Fibroblast of skin of scalp (primary cell): Measurements from ENCODE around the gene PLA2G12A. TPM values are rescaled to one million over a fixed set of nuclear protein-coding genes. Genes with fewer than 3 reads are reported as not detected.
A peak's percentile ranks its signal among the peaks of the same experiment; 100 is the strongest.

Experiments used
- DNase-seq: peaks from one replicate; pipeline ENCODE4 v3.0.0-alpha.2; 2013
- polyA plus RNA-seq, 2 experiments: library from polyadenylated mRNA; unstranded; fragments of 120-200 nt; gene quantifications; one replicate each; pipeline ENCODE4 v1.2.1, GENCODE V29; 2013; ENCODE audit not compliant: insufficient read length in 2 of 2

The PLA2G12A gene
- 25.3 TPM for polyA plus RNA-seq (2013, experiment 1 of 2; ENCODE audit: insufficient read length)
- polyA plus RNA-seq (2013, experiment 2 of 2; ENCODE audit: insufficient read length), result 27.6 TPM

DNA sequence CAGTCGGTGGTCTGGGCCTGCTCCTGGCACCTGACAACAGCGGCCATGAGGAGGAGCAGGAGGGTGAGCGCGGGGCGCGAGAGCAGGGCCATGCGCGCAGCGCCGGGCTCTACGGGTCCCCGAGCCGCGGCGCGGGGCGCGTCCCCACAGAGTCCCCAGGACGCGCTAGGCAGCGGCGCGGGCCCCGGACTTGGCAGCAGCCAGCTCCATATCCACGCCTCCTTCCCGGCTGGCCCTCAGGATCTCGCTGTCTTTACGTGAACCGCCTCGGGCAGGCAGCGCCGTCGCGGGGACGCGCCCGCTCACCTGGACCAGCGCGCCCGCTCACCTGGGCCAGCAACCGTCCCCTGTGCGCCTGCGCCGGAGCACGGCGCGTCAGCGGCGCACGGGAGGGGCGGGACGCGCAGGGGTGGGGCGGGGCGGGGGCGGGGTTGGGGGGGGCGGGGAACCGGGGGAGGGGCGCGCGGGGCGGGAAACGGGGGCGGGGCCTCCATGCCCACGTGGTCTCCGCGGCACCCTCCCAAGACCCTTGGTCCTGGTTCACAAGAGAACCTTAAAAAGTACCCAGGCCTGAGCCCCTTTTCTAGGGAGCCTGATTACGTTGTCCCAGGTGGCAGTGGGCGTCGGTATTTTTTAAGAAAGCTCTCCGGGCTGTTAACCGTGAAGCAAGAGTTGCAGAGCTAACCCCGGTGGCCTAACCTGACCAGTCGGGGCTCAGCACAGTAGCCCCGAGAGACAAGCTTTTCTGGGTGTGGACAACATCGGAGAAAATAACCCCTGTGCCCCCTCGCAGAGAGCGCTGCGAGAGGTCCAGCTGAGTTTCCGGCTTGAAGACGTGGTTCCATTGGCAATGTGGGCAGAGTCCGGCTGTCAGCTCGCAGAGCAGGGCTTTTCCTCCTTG lies at the start of gene PLA2G12A:
Gene PLA2G12A (minus strand): TSS at position 353 of the 901 bp plus-strand sequence. CDS start 261 bp downstream, at position 92.
- peak; percentile 63 for DNase-seq

DNA sequence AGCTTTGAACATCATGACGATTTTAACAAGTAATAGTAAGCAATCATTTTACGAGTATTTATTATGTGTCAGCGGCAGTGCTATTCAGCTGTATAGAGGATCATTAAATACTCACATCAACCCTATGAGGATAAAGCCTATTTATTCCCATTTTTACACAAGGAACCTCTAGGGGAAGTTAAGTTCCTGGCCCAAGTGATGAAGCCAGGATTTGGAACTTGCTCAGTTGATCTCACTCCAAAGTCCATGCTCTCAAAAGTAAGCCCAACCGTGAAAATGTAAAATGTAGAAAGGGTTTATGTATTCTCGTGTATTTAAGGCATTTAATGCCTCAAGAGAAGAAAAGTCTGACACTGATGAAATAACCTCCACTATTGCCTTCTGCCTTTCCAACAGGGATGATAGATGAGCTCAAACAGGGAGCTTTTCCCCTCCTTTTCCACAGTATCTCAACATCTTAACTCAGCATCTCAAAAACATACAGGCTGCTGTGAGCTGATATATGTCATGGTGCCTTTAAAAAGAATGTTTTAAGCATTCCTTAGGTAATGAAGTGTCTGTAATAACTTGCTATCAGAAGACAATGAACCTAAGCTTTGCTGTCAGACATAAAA lies 35.0 kb upstream of the PLA2G12A start:
- DNase-seq, result no peak

DNA sequence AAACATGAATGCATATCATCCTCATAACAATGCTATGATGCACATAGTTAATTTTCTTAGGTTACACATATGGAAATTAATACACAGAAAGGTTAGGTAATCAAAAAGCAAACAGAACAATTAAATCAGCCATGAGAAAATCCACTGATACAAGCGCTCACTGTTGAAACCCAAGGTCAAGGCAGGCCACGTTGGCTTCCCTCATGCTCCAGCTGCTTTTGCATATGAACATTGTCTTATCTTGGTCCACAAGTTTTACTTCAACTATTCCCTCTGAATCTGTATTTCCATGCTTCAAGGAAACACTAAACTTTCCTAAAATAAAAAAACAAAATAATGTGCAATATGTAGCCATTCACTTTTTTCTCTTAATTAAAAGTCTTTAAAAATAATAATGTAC lies 34.5 kb upstream of the PLA2G12A start:
- DNase-seq, result no peak

DNA sequence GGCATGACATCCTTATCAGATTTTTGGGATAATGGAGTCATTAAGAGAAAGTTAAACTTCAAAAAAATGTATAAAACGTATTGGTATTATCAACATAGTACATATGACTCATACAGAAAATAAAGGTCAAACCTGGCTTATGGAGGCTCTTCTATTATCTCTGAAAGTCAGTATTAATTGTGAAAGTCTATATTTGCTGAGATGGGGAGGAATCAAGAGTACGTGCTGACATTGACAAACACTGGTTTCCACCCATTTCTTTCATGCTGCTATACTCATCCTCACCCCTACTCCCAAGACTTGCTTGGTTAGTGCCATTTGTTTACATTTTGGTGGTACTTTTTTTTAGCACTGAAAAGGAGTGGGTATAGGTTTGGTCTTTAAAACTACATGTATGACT lies 30.8 kb upstream of the PLA2G12A start:
- no peak for DNase-seq

DNA sequence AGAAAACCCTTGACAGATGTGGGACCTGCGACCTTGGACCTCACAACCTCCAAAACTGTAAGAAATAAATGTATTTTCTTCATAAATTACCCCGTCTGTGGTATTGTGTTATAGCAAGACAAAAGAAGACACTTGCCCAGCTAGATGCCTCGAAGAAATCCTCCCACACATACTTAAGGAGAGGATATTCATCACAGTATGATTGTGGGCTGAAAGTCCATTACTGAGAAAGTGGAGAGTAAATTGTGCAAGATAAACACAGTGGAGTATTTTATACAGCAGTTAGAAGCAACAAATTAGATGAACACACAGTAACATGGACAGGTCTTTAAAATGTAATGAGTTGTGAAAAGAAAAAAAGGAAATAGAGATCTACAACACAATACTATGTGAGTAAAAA lies 25.8 kb upstream of the PLA2G12A start:
- DNase-seq, result no peak

DNA sequence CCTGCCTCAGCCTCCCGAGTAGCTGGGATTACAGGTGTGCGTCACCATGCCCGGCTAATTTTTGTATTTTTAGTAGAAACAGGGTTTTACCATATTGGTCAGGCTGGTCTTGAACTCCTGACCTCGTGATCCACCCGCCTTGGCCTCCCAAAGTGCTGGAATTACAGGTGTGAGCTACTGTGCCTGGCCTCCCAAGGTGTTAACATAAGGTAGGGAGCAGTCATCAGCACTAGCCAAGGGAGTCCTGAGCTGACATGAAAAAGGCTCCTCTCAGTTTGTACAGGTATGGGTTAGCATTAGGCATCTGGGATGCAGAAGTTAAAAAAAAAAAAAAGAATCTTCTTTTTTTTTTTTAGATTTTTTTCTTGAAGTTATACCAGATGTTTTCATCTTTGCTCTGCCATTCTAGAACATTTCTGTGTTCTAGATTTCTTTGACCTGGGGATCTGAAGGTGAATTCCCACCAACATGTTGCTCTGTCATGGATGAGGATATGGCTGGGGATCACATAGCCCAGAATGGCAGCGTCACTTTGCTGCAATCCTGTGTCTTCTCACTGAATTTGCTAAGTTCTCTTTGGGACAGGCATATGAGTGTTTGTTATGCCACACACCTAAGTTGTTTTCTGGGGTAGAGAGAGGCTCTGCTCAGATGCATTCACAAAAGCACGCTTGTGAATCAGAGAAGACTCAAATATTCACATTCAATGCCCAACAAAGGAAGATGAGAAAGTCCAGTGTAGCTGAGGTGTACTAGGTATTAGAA lies 24.4 kb upstream of the PLA2G12A start:
- no peak for DNase-seq

DNA sequence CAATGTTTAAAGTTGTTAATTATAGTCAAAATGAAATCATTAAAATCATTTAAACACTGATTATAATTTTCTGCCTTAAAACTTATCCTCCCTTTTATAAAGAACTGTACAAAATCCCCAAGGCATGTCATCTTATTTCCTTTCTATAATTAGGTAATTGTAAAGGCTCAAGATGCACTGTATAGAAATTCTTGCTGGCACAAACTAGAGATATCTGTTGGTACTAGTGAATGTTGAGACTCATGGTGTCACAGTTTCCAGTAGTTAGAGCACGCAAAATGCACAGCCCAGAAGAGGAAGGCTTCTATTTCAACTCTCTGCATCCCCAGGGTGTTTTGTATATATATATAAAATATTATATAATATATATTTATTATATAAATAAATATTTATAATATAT lies 22.7 kb upstream of the PLA2G12A start:
- DNase-seq, result no peak

DNA sequence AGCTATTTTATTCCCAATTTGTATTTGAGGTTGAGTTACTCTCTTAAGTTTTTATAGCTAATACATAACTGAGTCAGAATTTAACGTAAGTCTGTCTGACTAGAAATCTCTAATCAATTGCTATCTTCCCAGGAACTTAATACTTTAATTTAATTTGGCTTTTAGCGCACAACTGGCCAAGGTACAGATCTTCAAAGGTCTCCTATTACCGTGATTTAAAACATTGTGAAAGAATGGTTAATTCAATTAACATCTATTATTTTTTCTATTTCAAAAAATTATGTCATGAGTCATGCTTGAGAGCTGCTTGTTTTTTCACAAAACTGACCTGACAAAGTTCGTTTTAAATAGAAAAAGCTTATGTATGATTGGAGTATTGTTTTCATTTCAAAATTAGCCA lies 22.0 kb upstream of the PLA2G12A start:
- no peak for DNase-seq

DNA sequence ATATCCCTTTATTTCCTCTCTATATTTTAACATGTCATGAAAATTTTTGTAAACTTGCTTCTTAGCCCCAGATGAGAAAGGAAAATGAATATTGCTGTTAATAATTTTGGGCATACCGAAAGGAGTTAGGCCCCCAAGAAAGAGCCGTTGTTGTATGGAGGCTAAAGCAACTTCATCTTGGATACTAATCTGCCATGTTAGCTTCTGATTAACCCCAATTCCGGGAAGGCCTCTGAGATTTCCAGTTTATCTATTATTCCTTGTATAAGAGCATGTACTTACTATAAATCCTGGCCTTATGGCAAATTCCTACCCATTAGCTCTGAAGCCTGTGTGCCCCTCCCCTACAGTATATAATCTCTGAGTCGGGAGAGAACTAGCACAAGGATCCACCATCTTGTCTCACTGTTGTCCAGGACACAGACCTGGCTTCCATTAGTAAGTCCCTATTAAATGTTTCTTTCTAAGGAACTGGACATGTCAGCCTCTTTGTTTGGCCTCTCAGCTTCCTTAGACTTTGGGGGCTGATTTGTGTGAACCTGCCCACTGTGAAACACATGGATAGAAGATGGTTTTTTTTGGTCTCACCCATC lies 20.9 kb upstream of the PLA2G12A start:
- no peak for DNase-seq

DNA sequence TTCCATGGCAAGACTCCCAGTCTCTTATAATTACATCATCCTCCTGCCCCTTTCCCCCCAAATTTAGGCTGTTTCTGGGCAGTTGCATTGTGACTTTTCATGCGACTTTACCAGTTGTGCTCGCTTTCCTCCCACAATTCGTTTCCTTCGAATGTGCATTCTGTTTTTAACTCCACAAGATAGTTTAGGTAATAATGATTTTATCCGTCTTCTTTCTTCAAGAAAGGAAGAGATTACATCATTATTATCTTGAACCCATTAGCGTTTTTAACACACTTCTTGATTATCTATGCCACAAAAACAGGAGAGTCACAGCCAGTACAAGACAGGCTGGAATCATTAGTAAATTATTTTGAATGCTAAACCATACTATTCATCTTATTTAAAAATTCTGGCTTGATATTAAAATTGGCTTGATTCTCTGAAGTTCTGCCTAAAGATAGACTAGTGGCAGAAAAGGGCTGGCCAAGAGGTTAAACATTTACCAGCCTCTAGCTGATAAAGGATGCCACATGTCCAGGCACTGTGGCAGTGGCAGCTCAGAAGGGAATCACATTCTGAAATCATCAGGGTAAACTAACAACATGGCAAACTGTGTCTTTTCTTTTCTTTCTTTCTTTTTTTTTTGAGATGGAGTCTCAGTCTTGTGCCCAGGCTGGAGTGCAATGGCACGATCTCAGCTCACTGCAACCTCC lies 19.7 kb upstream of the PLA2G12A start:
- no peak for DNase-seq

DNA sequence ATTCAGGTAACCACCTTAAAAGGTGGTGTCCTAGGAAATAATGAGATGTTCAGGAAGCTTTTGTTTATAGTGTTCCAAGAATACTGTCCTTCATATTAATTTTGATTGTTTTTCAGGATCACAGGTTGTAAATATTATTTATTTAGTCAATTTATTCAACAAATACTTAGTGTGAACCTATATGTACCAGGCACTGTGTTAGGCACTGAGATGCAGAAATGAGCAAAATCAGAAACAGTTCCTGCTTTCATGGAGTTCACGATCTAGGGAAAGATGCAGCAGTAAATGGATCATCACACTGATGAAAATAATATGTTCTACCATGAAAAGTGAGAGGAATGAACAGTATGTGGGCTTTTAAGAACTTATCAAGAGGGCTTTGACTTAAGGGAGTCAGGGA lies 18.2 kb upstream of the PLA2G12A start:
- no peak for DNase-seq

DNA sequence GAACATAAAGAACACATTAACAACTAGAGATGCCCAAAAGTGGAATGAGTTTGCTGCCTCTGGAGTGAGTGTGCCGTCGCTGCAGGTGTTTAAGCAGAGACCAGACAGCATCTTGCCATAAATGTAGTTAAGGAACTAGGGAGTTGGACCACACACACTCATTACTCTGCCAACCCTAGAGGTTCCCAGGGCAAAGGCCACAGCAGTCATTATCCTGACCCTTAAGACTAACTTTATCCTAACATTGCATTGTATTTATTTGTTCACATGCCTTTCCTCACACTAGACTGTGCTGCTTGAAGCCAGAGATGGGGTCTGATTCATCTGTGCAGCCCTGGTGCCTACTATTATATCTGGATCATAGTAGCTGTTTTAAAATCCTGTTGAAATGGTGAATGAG lies 16.9 kb upstream of the PLA2G12A start:
- no peak for DNase-seq

DNA sequence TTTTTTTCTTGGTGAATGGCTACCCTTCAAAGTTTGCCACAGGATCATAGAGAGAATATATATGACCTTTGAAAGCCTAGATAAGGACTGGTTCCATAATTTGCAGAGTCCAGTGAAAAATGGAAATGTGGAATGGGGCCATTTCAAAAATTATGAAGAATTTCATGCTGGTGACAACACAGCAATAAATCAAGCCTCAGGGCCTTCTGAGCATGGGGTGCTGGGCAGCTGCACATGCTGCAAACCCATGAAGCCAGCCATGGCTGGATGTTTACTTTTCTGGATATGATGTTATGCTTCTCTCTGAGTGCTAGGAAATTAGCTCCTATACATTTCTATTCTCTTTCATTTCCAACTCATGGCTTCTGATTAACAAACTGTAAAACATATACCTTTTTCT lies 16.0 kb upstream of the PLA2G12A start:
- DNase-seq, result no peak

DNA sequence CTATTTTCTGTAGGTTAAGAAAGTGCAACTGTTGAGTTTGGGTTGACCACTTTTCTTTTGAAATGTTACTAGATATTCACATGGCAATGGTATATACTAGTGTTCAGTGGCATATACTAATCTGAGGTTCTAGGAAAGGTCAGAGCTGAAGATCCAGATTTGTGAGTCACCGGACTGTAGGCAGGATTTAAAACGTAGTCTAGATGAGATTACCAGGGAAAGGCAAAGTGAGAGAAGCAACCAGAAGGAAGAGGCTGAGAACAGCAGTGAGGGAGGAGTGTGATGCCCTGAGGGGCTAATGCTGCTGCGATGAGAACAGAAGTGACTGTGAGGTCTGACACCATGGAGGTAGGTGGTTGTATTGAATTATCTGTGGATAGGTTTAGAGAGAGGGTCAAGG lies 9.7 kb upstream of the PLA2G12A start:
- DNase-seq, result no peak

DNA sequence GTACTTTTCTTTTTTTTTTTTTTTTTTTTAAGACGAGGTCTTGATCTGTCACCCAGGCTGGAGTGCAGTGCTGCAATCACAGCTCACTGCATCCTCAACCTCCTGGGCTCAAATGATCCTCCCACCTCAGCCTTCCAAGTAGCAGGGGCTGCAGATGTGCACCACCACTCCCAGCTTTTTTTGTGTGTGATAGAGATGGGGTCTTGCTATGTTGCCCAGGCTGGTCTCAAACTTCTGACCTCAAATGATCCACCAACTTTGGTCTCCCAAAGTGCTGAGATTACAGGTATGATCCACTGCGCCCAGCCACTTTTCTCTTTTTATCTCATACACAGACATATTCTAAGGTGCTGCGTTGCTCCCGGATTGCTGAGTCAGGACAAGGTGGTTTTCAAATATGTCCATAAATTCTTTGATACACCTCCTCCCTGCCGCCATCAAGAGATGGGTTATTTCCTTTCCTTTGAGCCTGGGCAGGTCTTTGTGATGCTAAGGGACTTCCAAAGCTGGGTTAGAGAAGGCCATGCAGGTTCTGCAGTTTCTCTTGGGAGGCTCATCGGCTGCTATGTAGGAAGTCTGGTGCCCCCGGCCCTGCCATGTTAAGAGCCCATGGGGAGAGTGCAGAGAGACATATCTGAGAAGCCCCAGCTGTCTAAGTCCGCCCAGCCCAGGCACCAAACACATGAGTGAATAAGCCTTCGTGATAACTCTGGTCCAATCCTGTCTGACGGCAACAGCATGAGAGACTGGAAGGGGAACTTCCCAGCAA lies 8.4 kb upstream of the PLA2G12A start:
- DNase-seq, result no peak

DNA sequence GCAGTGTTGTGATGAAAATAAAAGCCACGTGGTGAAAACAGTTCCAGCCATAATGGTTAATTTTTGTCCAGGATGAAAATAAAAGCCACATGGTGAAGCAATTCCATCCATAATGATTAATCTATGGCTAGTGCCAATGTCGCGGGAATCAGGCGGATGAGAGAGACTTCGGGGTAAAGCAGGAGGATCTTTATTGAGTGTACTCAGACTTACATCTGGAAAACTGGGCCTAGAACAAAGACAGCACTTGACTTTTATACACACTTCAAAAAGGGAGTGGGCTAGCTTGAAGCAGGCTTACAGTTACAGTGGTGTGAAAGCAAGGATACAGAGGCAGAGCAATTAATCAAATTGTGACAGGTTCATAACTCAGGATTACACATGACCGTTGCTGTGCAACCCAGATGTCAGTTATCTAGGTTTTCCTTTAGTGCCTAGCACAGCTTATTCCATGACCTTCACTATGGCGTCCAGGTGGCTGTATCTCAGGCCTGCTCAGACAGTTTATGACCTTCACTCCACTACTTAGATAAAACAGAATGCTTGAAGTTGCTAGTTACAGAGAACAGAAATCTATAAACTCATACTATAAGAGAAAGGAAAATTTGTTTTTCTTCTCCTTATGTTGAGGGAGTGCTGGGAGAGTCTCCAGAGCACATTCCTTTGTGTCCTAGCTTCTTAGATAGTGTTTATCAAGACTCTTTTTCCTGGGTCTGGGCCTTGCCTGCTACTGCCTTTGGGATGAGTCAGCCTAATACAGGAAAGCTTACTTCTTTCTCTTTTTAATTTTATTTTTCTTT lies 5.9 kb upstream of the PLA2G12A start:
- no peak for DNase-seq

DNA sequence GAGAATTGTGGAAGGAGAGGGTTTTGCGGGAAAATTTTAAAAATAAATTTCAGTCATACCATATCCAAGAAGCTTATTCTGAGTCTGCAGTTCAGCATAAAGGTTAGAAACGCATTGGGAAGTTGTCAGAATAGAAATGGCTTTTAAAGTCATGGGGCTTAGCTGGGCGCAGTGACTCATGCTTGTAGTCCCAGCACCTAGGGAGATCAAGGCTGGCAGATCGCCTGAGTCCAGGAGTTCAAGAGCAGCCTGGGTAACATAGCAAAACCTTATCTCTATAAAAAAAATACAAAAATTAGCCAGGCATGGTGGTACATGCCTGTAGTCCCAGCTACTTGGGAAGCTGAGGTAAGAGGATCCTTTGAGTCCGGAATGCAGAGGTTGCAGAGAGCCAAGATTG lies 3.9 kb upstream of the PLA2G12A start:
- no peak for DNase-seq

DNA sequence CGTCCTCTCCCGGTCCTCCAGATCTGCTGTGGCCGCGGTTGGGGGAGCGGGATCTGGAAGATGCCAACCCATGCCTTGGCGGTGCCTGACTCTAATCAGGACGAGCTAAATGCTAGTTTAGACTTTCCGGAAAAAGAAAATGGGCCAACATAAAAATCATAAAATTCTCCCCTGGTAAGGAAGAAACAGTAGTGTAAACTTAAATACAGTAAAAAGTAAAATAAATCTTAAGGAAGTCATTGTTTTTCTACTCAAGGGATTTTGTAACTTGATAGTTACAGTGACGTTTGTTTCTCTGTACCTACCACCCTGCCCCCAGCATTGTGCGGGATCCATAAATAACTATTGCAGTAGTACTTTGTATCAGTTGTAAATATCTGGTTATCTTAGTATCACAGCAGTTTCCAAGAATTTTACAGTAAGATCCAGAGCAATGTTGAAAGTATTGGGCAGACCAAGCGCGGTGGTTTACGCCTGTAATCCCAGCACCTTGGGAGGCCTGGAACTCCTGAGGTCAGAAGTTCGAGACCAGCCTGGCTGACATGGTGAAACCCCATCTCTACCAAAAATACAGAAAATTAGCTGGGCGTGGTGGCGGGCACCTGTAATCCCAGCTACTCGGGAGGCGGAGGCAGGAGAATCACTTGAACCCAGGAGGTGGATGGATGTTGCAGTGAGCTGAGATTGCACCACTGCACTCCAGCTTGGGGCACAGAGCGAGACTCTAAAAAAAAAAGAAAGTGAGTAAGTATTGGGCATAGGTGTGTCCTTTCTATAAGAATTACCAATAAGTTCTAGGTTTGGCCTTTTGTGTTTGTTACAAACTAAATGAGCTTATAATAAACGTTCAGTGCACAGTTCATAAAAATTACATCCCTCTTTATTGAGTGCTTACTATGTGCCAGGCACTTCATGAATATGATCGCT lies 1.0 kb upstream of the PLA2G12A start:
- DNase-seq, result no peak

DNA sequence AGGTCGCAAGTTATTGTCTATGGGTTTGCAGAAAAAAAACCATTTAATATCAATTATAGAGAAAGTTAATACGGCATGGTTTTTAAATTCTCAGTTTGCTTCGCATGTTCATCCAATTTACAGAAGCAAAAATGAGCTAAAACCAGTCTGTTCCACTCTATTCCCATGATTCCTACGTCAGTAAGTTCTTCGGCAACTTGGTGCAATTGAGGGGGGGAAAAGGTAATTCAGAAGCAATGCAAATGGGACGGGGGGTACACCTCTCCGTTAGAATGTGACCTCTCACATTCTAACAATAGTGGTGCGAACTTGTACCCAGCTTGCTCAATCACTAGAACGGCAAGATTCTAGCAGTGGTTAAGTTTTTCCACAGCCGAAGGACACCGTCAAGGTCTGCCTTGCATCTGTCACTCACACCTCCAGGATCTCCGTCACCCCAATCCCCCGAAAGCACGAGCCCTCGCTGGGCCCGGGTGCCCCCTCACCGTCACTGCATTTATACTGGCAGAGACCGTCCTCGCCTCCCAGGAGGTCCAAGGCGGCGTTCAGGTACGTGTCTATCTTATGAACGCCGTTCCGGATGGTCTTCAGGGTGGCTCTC lies 653 bp downstream of the PLA2G12A start:
- DNase-seq, result no peak
